KG1 (cell line): Measurements from ENCODE around the gene ADORA1.

ENCODE experiments used
- DNase-seq: peaks from one replicate; lab custom pipeline; 2025; lab: John Stamatoyannopoulos, UW

The ADORA1 gene

DNA sequence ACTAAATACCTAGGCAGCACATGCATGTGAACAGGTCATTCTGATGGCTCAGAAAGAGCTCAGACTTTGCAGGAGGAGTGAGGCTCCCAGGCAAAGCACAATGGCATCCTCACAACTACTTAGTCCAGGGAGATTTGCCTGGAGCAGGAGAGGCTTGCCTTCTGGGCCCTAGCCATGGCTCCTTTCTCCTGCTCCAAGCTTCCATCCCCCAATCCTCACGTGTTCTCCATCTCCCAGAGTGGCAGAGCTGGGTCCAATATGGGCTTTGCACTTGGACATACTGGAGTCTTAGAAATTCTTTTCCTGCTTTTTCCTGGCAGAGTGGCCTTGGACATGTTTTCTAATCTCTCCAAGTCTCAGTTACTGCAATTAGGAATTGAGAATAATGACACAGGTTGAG is 32.3 kb downstream of the ADORA1 start:
- DNase-seq = no peak

DNA sequence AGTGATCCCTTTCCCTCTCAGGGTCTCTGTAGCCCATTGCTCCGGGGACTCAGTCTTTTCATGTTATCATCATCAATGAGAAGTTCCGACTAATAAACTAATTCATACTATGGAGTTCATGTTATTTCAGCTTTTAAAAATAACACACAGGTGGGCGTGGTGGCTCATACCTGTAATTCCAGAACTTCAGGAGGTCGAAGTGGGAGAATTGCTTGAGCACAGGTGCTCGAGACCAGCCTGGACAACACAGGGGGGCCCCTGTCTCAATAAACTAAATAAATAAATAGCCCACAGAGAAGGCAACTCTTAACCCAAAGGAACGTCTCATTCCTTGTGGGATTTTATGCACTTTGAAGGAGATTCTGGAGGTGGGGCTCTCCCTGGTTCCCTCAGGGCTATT is 33.6 kb downstream of the ADORA1 start:
- no peak for DNase-seq

DNA sequence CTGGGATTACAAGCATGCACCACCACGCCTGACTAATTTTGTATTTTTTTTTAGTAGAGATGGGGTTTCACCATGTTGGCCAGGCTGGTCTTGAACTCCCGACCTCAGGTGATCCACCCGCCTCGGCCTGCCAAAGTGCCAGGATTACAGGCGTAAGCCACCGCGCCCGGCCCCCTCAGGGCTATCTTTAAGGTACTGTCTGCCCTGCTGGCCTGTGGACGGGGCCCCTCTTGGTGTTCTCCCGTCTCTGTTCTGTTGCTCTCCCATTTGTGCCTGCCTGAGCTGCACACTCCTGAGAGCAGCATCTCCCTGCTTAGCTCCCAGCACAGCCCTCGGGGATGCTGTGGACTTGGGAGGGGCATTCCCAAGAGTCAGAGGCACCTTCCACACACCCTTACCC is 34.2 kb downstream of the ADORA1 start:
- no peak for DNase-seq

DNA sequence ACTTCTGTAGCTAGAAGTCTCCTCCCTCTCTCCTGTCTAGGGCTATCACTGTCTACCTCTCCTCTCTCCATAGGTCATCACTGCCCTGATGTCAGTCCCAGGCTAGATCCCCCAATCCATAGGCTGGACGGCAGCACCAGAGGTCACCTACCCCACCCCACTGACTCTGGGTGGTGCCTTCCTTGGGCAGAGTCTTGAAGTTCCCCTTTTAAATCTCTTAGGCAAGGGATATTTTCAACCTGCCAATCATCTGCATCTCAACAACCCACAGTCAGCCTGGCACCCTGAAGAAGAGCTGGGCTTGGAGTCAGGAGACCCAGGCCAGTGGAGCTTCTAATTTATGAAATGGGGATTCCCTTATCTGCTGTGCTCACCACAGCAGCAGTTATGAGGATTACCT is 34.9 kb downstream of the ADORA1 start:
- DNase-seq = no peak

DNA sequence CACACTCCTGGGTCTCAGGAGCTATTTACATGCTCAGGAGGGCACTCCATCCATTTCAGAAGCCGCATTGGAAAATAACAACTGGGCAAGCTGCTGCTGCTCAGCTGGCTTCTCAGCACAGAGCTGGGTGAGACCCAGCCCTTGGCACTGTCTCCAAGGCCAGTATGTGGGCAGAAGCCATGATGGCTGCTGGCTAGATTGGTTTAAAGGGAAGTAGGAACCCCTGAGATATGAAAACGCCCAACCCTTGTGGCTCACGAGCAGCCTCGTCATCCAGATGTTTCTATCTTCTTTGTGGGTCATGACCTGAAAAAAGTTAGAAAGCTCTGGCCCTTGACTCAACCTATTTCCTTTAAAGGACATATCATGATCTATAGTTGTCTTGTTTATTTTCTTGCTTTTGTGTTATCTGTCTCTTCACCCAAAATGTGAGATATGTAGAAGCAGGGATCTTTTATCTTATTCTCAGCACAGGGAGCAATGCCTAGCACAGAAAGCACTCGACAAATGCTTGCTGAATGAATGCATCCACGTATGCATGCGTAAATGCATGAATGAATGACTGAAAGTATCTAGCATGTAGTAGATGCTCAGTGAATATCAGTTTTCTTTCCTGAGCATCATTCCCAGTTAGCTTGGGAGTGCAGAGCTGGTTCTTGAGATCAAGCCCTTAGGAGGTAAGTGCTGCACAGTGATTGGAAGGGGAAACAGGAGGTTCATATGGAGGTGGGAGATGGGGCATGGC is 36.5 kb downstream of the ADORA1 start:
- no peak for DNase-seq

DNA sequence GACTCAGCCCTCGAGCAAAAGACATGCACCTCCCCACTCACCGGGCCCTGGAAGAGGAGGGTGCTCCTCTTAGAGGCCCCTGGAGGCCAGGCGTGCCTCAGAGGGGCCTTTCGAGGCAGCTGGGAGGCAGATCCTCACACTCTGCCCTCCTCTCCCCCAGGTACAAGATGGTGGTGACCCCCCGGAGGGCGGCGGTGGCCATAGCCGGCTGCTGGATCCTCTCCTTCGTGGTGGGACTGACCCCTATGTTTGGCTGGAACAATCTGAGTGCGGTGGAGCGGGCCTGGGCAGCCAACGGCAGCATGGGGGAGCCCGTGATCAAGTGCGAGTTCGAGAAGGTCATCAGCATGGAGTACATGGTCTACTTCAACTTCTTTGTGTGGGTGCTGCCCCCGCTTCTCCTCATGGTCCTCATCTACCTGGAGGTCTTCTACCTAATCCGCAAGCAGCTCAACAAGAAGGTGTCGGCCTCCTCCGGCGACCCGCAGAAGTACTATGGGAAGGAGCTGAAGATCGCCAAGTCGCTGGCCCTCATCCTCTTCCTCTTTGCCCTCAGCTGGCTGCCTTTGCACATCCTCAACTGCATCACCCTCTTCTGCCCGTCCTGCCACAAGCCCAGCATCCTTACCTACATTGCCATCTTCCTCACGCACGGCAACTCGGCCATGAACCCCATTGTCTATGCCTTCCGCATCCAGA is 37.7 kb downstream of the ADORA1 start:
- no peak for DNase-seq

DNA sequence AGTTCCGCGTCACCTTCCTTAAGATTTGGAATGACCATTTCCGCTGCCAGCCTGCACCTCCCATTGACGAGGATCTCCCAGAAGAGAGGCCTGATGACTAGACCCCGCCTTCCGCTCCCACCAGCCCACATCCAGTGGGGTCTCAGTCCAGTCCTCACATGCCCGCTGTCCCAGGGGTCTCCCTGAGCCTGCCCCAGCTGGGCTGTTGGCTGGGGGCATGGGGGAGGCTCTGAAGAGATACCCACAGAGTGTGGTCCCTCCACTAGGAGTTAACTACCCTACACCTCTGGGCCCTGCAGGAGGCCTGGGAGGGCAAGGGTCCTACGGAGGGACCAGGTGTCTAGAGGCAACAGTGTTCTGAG is 38.3 kb downstream of the ADORA1 start:
- no peak for DNase-seq

DNA sequence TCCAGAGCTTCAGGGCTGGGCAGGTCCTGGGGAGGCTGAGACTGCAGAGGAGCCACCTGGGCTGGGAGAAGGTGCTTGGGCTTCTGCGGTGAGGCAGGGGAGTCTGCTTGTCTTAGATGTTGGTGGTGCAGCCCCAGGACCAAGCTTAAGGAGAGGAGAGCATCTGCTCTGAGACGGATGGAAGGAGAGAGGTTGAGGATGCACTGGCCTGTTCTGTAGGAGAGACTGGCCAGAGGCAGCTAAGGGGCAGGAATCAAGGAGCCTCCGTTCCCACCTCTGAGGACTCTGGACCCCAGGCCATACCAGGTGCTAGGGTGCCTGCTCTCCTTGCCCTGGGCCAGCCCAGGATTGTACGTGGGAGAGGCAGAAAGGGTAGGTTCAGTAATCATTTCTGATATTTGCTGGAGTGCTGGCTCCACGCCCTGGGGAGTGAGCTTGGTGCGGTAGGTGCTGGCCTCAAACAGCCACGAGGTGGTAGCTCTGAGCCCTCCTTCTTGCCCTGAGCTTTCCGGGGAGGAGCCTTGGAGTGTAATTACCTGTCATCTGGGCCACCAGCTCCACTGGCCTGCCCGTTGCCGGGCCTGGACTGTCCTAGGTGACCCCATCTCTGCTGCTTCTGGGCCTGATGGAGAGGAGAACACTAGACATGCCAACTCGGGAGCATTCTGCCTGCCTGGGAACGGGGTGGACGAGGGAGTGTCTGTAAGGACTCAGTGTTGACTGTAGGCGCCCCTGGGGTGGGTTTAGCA is 38.8 kb downstream of the ADORA1 start:
- no peak for DNase-seq

DNA sequence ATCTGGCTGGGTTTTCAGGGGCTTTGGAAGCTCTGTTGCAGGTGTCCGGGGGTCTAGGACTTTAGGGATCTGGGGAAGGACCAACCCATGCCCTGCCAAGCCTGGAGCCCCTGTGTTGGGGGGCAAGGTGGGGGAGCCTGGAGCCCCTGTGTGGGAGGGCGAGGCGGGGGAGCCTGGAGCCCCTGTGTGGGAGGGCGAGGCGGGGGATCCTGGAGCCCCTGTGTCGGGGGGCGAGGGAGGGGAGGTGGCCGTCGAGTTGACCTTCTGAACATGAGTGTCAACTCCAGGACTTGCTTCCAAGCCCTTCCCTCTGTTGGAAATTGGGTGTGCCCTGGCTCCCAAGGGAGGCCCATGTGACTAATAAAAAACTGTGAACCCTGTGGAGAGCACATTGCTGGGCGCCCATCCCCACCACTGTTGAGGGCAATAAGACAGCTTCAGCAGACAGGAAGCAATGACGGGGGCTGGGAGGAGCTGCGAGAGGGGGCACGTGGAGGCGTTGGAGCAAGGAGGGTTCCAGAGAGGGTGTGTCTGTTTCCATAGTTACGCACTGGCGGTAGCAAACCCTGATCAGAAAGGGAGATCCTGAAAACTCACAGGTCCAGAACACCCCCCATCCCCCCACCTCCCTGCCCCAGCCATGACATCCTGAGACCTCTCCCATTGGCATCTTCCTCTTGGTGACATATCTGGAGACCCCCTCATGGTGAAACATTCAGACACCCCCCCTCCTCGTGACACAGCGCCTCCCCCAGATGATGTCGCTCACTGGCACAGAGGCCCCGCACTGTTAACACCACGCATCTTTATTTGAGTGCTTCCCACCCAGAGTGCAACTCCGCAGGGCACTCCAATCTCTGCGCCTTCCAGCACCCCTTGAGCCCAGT is 39.7 kb downstream of the ADORA1 start:
- no peak for DNase-seq

DNA sequence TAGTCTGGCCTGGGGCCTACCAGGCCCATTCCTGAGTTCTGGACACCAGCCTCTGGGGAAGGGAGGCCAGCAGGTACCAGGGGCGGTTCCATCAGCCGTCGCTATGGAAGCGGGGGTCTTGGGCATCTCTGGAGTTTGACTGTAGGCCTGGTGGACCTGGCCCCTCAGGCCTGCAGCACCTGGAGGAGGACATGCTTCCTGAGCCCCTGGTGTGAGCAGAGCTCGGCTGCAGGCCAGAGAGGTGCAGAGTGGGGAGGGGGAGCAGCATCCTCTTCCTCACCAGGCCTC is 40.3 kb downstream of the ADORA1 start:
- DNase-seq = no peak

DNA sequence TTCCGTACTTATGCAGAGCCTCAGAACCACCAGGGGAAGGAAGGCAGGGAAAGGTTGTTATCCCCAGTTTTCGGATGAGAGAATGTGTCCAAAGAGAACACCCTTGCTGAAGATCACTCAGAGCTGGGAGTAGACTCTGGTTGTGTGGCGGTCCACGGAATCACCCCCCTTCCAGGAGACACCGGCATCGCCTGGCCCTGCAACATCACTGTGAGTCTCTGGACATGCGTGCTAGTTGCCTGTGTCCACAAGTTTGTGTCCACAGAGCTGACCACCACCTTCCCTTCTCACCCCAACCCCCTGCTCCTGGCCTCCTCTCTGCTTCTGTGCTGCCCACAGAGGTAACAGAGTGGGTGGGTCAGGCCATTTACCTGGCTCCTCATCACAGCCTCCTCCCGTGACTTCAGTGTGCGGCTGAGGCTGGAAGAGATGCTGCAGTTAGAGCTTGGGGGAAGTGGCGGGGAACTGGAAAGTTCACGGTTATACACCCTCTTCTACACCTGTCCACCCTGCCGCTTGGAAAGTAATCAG is 40.8 kb downstream of the ADORA1 start:
- no peak for DNase-seq

DNA sequence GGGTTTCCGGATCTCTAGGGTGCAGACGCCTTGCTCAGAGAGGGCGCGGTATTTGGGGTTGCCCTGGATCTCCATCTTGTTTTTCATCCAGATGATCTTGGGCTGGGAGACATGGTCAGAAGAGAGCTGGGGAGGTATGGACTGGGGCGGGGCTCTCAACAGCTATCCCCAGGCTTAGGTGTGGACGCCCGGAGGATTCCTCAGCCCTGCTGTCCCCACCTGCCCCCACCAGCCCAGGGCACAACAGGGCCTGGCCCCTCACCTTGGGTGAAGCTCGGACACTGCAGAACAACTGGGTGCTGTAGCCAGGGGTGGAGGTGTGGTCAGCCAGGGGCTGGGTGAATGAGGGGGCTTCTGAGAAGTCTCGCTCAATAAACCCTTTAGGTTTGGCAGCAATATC is 41.5 kb downstream of the ADORA1 start:
- no peak for DNase-seq

DNA sequence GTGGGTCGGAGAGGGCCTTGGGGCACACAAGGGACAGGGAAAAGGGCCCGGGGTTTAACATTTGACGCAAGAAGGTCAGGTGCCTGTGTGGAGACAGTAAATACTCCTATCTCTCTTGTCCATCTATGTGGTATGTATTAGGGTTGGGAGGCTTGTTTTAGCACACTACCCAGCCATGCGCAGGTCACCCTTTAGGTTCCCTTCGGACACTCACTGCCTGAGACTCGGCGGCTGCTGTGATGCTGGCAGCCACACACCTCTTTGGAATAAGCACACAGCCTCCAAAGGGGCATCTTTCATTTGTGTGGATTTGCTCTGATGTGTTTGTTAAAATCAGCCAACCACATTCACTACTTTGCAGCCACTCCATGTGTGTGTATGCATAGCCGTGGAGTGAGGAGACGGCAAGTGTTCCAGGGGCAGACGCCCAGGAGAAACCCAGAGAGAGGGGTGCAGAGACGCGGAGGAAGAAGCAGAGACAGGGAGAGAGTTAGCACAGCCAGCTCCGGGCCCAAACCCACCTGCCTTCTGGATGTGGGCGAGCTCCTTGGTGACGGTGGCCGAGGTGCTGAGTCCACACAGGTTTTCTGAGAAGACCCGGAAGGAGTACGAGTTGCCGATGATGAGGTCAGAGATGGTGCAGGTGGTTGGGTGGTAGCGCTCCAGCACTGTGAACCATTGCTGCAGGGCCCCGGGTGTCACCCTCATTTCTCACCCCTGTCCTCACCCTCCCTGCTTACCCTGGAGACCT is 42.4 kb downstream of the ADORA1 start:
- no peak for DNase-seq

DNA sequence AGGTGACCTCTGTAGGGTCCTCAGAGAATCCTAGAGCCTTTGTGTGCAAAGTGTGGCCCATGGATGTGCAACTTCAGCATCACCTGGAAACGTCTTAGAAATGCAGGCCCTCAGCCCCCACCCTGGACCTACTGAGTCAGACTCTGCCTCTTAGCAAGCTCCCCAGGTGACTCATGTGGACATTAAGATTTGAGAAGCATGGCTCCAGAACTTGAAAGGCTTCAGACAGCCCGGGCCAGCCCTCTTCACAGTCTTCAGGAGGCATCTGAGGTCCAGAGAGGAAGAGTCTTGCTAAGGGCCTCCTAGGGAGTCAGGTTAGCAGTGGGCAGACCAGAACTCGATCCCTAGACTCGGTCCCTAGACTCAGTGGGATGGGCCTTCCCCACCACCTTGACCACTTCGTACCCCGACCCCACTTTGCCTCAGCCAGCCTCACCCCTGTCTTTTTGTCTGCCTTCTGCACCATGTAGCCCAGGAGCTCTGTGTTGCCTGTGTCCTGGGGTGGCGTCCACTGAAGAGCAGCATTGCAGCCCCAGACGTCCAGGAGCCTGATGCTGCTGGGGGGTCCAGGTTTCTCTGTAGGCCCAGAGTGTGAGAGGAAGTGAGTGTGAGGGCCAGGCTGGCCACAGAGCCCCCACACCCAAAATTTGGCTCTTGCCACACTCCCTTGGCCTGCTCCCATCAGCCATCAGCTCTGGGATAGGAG is 43.3 kb downstream of the ADORA1 start:
- DNase-seq = no peak

DNA sequence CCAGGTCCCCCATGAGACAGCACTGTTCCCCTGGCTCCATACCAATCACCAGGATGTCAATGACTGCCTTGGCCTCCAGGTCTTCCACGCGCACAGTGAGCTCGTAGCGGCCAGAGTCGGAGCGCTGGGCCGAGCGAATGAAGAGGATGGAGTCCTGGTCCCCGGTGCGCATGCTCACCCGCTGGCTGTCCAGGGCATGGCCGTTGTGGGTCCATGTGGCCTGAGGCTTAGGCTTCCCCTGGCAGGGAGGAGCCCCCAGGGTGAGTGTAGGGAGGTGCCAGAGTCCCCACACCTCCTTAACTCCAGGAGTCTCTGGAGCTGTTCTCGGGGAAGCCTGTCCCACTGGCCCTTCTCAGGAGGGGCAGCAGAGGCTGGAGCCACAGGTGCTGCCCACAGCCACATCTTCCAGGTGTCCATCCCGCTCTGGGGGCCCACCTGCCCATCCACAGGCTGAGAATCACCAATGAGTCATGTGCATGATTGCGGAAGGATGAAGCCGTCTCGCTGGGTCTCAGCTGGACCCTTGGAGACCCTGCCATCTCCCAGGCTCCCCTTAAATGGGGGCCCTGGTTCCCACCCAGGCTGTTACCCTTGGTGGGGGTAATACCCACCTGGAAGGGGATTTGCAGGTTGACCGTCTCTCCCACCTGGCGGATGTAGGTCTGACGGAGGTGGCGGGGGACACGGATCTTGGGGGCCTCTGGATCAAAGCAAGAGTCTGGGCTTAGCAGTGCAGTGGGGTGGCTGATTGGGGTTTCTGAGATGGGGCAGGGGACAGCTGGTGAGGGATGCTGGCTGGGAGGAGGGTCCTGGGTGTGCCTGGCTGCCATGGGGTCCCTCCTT is 44.0 kb downstream of the ADORA1 start:
- no peak for DNase-seq

DNA sequence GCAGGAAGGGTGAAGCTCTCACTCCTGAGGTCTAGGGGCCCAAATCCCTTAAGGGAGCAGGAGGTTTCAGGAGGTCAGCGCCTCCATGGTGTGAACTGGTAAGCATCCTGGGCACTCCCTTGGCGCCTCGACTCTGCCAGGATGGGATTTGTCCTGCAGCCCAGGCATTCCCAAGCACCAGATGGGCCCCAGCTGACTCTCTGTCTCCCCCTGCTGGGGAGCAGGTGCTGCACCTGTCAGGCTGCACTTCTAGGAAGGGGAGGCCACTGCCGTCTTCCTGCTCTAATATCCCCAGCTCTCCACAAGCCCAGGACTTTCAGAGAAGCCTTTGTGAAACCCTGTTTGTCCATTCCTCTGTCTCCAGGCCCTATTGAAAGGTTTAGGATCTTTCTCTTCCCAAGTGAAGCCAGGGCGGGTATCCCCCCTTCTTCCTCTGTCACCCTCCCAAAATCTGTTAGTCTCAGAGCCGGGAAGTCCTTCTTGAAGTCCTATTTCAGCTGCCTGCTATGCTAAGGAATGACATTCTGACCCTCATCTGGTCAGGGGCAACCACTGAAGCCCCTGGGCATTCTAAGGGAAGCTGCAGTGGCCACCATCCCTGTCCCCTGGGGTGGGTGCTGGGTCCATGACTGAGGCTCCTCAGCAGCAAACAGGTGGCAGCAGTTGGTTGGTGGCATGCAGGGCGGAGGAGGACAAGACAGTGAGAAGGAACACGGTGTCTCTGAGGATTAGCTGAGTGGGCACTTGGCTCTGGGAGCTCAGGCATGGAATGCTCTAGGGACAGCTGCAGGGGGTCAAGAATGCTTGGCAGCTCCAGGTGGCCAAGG is 44.9 kb downstream of the ADORA1 start:
- DNase-seq = no peak

DNA sequence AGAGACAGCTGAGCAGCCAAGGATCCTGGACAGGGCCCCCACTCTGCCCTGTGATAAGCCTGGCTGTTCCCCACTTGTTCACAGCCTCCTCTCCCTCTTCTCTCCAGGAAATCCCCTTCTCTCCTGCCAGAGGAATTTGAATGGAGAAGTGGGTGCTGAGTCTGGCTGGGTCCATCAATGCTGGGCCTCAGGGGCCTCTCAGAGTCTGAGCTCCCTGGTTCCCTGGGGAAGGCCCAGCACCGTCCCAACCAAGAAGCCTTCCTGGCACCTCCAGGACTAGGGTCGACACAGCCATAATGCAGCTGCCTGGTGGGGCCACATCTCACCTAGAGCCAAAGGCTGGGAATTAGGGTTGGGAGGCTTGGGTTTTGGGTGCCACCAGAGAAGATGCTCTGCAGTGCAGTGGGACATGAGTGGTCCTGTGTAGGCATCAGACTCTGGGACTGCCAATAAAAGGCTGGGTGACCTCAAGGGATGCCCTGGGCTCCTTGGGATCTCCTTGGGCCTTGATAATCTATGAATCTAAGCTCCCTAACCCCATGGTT is 45.6 kb downstream of the ADORA1 start:
- DNase-seq = no peak

DNA sequence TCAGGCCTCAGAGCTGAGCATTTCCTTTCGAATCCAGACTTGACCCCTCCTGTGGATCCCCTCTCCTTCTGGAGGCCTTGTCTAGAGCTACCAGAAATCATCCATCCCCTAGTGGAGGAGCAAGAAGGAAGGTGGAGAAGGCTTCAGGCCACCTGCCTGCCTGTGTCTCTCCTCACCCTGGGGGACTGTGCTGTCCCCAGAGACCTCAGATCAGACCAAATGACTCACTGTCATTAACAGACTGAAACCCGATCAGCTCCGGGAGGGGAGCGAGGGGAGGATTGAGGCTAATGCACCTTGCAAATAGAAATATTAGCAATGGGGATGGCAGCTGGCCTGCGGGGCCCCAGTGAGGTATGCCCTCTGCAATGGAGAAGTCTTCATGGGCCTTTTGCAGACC is 46.0 kb downstream of the ADORA1 start:
- no peak for DNase-seq
